Breast epithelium (tissue), 3 donors: Measurements from ENCODE around the gene SLC16A7.

Experiments used
- CTCF ChIP-seq, 3 donors: fragments of 450-650 bp; IDR thresholded peaks; one replicate each; pipeline ENCODE4 v1.5.1; 2016 to 2017; ENCODE audit warnings: antibody characterized with exemption in 3 of 3, mild to moderate bottlenecking in 3 of 3, moderate library complexity in 3 of 3
- POLR2A ChIP-seq: fragments of 450-650 bp; IDR thresholded peaks from one replicate; pipeline ENCODE4 v1.6.1; 2016; ENCODE audit warnings: antibody characterized with exemption, mild to moderate bottlenecking, moderate library complexity
- POLR2AphosphoS5 ChIP-seq, 3 donors: sonication (generic); formaldehyde crosslinking; IDR thresholded peaks; one replicate each; pipeline ENCODE4 v1.6.1; 2017; ENCODE audit warnings: antibody characterized with exemption in 3 of 3

DNA sequence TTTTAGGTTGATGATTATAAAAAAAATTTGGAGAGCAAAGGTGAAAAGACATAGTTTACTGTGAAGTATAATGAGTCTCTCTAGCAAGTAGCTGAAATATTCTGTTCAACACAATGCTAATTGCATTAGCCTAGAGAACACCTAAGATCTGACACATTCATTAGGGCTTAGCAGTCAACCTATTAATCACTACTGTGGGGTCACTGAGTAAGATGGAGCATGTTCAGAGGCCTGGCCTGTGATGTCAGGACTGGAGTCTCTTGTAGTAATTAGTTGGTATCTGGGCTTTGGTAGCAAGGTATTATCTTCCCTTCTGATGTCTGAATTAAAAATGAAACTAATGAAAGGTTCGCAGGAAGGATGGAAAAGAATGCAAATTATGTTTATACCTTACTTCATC is 112.7 kb downstream of the SLC16A7 start:
- no peak for TF ChIP-seq POLR2A
- no peak for TF ChIP-seq CTCF (IDR thresholded peaks at IDR 0.05)
- no peak for TF ChIP-seq POLR2AphosphoS5 (IDR thresholded peaks at IDR 0.05)
